SU-DHL-6 (cell line): ENCODE measurements around the gene TNIK.

Experiments used
- H2AFZ ChIP-seq: fragments of 200-600 bp; sonication (generic); 2 replicates; pipeline ENCODE4 v1.6.1; 2014; ENCODE audit warnings: low read depth, mild to moderate bottlenecking, moderate library complexity, mixed read lengths, antibody characterized with exemption, low read length; ENCODE audit not compliant: severe bottlenecking
- H3F3A ChIP-seq: fragments of 200-600 bp; shearing (Covaris generic); 2 replicates; pipeline ENCODE4 v1.6.0; 2016; ENCODE audit warnings: antibody characterized with exemption, mild to moderate bottlenecking; ENCODE audit not compliant: insufficient read depth
- H3K27ac ChIP-seq: fragments of 200-600 bp; sonication (generic); 2 replicates; pipeline ENCODE4 v1.5.1; 2016; ENCODE audit warnings: low read depth, mild to moderate bottlenecking, low read length, moderate library complexity, mixed read lengths
- H3K27me3 ChIP-seq: fragments of 200-600 bp; sonication (generic), shearing (Covaris generic); 2 replicates; pipeline ENCODE4 v1.6.0; 2014; ENCODE audit warnings: mild to moderate bottlenecking, low read length
- H3K36me3 ChIP-seq: fragments of 200-600 bp; sonication (generic); 2 replicates; pipeline ENCODE4 v1.6.1; 2014; ENCODE audit warnings: mild to moderate bottlenecking, low read length, mixed read lengths
- H3K4me2 ChIP-seq: fragments of 300-600, 200-600 bp; shearing (Covaris generic), sonication (generic); 2 replicates; pipeline ENCODE4 v1.6.0; 2014; ENCODE audit warnings: low read length, low read depth, mild to moderate bottlenecking; ENCODE audit not compliant: poor library complexity, severe bottlenecking
- H3K4me3 ChIP-seq: fragments of 200-600 bp; sonication (generic); 2 replicates; pipeline ENCODE4 v1.5.1; 2014; ENCODE audit warnings: antibody characterized with exemption, low read length, mild to moderate bottlenecking, mixed read lengths; ENCODE audit not compliant: insufficient read depth, poor library complexity, severe bottlenecking
- H3K79me2 ChIP-seq: fragments of 200-600 bp; sonication (generic); 2 replicates; pipeline ENCODE4 v1.6.1; 2014; ENCODE audit warnings: mild to moderate bottlenecking, low read length, moderate library complexity; ENCODE audit not compliant: insufficient read depth
- H3K9ac ChIP-seq: fragments of 200-600 bp; sonication (generic); 2 replicates; pipeline ENCODE4 v1.7.0; 2014; ENCODE audit warnings: mild to moderate bottlenecking, low read length
- H3K9me2 ChIP-seq: fragments of 200-600 bp; sonication (generic); replicated peaks from 2 replicates; pipeline ENCODE4 v1.6.1; 2014; ENCODE audit warnings: low read length; ENCODE audit not compliant: insufficient read depth
- H3K9me3 ChIP-seq: fragments of 200-600 bp; sonication (generic); 2 replicates; pipeline ENCODE4 v1.6.1; 2014; ENCODE audit warnings: low read length, mixed read lengths; ENCODE audit not compliant: insufficient read depth
- H4K20me1 ChIP-seq: fragments of 200-600 bp; sonication (generic); 2 replicates; pipeline ENCODE4 v1.6.1; 2014; ENCODE audit warnings: low read depth, mild to moderate bottlenecking, antibody characterized with exemption, low read length, moderate library complexity, mixed read lengths
- CTCF ChIP-seq: fragments of 200-600 bp; sonication (generic); IDR thresholded peaks from one replicate; pipeline ENCODE4 v1.5.1; 2017; ENCODE audit warnings: antibody characterized with exemption, mild to moderate bottlenecking, low read length, moderate library complexity; ENCODE audit not compliant: insufficient read depth, poor library complexity, severe bottlenecking
- EZH2phosphoT487 ChIP-seq: fragments of 200-600 bp; sonication (generic), shearing (Covaris generic); conservative IDR thresholded peaks from 2 replicates; pipeline ENCODE4 v1.6.1; 2018; ENCODE audit warnings: mild to moderate bottlenecking, antibody characterized with exemption, low read length, moderate library complexity, mixed read lengths

The TNIK gene

GRCh38 chr3:171088964-171089754 lies 371.0 kb downstream of the TNIK start:
- H3K9me3 ChIP-seq: no peaks in the 10 kb centered on the region
- no peaks in the 10 kb centered on the region for H3K79me2 ChIP-seq
- TF ChIP-seq CTCF: no peak
- no peak for TF ChIP-seq EZH2phosphoT487
- no peaks in the 10 kb centered on the region for H3F3A ChIP-seq
- H3K4me3 ChIP-seq: no peak overlapping the region
- no peak overlapping the region for H3K4me2 ChIP-seq
- H3K9ac ChIP-seq: no peak overlapping the region
- H3K27me3 ChIP-seq: no peaks in the 10 kb centered on the region
- no peaks in the 10 kb centered on the region for H4K20me1 ChIP-seq
- no peaks in the 10 kb centered on the region for H3K36me3 ChIP-seq
- no peaks in the 10 kb centered on the region for H3K9me2 ChIP-seq
- H2AFZ ChIP-seq: no peak overlapping the region
- H3K27ac ChIP-seq: no peak overlapping the region

GRCh38 chr3:171088496-171088895 lies 371.7 kb downstream of the TNIK start:
- Histone ChIP-seq H3K27me3 (no peaks in the 10 kb centered on the region), H3K9me3 (no peaks in the 10 kb centered on the region), H3K79me2 (no peaks in the 10 kb centered on the region), H3K4me3 (no peak overlapping the region), H3K27ac (no peak overlapping the region), H3K4me2 (no peak overlapping the region), H3F3A (no peaks in the 10 kb centered on the region), H3K36me3 (no peaks in the 10 kb centered on the region), H4K20me1 (no peaks in the 10 kb centered on the region), H2AFZ (no peak overlapping the region), H3K9ac (no peak overlapping the region), H3K9me2 (no peaks in the 10 kb centered on the region)
- no peak for TF ChIP-seq CTCF
- no peak for TF ChIP-seq EZH2phosphoT487

GRCh38 chr3:171086914-171087313 lies 373.3 kb downstream of the TNIK start:
- no peak for TF ChIP-seq CTCF
- TF ChIP-seq EZH2phosphoT487: no peak
- Histone ChIP-seq H2AFZ (no peak overlapping the region), H3K4me2 (no peak overlapping the region), H3K9ac (no peak overlapping the region), H3K9me3 (no peaks in the 10 kb centered on the region), H3F3A (no peaks in the 10 kb centered on the region), H3K36me3 (no peaks in the 10 kb centered on the region), H3K79me2 (no peaks in the 10 kb centered on the region), H3K27me3 (no peaks in the 10 kb centered on the region), H4K20me1 (no peaks in the 10 kb centered on the region), H3K27ac (no peak overlapping the region), H3K4me3 (no peak overlapping the region), H3K9me2 (no peaks in the 10 kb centered on the region)
